HG02678 (cell line): ENCODE measurements around the gene SLC38A10.
A peak's percentile ranks its signal among the peaks of the same experiment; 100 is the strongest.

Experiments used
- ATAC-seq: cut with Tn5 transposase; IDR thresholded peaks from one replicate; pipeline ENCODE4 v1.9.1; 2021; ENCODE audit warnings: mild to moderate bottlenecking, moderate library complexity; ENCODE audit not compliant: unreplicated experiment

SLC38A10 gene

DNA sequence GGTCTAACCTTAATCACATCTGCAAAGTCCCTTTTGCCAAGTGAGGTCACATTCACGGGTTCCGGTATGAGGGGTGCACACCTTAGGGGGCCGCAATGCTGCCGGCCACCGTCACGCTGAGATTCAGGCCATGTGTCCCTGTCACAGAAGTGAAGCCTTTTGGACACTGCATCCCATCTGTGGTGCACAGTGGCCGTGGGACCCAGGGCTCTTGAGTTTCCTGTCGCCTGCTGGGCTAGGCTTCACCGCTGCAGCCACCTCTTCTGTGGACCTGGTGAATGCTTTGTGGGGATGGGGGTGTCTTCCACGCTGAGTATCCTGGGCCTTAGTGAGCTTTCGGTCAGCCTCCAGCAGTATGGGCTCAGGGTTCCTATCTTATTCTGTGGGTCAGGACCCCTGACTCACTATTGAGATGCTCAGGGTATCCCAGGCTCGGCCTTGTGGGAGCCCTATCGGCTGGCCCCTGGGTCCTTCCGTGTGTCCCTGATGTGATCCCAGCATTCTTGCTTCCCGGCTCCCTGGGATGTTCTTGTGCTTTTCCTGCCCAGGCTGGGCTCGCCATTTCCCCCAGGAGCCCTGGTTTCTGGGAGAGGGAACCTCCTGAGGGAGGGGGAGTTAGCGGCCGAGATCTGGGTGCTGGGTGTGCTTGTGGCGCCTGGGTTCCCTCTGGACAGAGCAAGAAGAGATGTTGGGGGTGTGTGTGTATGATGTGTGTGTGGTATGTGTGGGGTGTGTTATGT is 4.9 kb upstream of the SLC38A10 start:
- no peak for ATAC-seq

DNA sequence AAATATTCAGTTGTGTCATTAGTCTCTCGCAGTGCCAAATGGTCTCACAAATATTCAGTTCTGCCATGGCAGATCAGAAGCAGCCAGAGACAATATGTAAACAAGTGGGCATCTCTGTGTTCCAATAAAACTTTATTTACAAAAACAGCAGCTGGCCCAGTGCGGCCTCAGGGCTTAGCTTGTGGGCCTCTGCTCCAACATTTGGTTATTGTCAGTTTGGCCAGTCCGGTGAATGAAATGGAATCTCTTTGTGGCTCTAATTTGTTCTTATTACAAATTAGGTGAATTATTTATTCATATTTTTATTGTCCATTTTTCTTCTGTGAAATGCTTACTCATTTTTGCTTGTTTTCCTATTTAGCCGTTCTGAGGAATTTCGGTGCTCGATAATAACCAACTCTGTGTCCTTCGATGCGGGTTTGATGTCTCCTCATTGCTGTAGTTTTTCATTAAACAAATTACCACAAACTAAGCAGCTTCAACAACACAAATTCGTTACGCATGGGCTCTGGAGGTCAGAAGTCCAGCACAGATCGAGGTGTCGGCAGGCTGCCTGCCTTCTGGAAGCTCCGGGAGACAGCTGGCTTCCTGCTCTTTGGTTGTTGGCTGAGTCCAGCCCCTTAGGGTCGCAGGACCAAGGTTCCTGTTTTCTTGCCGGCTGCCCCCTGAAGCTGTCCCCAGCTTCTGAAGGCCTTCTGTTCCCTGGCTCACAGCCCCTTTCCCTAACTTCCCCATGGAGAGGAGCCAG is 4.1 kb upstream of the SLC38A10 start:
- ATAC-seq, result no peak

DNA sequence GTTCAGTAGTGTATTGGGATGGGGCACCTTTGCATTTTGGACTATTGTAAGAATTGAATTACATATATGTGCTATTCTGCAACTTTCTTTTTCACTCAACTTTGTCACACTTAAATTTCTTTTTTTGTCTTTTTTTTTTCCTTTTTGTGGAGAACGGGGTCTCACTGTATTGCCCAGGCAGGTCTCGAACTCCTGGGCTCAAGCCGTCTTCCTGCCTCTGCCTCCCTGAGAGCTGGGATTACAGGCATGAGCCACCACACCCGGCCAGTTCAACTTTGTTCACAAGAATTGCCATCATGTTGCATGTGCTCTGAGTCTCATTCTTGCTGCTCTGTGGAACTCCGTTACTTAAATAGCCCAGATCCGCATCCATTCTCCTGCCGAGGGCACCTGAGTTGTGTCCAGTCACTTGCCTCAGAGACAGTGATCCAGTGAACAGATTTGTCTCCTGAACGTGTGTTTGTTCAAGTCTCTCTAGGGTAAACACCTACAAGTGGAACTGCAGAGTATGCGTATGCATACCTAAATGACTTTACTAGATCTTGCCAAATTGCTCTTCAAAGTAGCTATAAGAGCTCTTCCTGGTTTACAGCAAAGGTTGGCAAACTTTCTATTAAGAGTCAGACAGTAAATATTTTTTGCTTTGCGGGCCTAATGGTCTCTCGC is 3.4 kb upstream of the SLC38A10 start:
- no peak for ATAC-seq

DNA sequence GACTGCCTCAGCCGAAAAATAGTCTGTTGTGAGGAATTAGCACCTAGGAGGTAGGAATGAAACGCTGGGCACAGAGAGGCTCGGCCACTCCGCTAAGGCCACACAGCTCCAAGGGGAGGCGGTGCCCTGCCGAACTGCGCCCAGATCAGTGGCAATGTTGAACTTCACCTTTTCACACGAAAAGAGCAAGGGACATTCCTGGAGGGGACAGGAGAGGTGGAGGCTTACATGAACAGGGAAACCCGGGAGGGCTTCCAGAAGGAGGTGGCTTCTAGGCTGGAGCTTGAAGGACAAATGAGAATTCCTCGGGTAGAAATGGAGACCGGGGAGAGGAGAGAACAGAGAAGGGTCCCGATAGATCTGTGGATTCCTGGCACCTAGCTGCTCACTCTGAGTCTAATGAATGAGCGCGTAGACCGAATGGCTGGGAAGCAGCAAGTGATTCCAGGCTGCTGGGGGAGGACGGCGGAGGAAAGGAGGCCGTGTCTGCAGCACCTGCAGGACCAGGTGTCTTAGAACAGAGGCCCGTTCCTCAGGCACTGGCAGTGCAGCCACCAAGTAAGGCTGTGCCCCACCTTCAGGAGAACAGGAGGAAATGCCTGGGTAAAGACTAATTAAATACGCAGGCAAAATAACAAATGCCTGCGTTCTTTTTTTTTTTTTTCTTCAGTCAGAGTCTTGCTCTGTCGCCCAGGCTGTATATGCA is 722 bp upstream of the SLC38A10 start:
- no peak for ATAC-seq

DNA sequence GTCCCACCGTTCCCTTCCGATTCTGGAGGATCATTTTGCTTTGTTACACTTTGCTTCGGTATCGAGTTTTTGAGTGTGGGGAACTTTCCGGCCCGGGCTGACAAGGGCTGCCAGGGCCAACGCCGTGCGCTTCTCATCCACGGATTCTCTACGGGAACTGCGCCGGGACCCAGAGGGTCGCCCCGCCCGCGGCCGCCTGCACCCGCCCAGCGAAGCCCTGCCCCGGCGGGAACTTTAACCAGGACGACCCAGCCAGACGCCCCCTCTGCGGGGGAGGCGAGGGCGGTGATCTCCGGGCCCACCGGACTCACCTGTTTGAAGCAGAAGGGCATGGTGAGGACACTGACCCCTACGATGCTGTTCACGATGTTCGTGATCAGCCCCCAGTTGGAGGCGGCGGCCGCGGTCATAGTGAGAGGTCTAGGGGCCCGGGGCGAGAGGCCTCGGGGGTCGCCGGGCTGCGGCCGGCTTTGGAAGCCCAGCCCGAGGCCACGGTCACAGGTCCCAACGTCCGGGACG is 536 bp downstream of the SLC38A10 start:
- peak; percentile 14 for ATAC-seq

DNA sequence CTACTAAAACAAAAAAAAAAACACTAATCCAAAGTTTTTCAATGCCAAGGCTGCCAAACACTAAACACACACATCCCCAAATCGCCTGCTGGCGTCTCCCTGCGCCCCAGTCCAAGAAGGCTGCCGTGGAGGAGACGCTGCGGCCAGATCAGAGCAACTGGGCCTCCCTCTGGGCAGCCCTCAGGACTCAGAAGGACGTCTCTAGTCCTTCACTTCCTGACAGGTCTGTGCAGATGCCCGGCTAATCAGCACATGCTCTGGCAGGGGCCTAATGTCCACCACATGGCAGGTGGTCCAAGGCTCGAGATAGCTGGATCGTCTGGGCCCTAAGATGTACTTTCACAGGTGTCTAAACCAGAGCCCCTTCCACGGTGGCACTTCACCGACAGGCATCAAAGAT is 2.7 kb downstream of the SLC38A10 start:
- ATAC-seq, result no peak

DNA sequence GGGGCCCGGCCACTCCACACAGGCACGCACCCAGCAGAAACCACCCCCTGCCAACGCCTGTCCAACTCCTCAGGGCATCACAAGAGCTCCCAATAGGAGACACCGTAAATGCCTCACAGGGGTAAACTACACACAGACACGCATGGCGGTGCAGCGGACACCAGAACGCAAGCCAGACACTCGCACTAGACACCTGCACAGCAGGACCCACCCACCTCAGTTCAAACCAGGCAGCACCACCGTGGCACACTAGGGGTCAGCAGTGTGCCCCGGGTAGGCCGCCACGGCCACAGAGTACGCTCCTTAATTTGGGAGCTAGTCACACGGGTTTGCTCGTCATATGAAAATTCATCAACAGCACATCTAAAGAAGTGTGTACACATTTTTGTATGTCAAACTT is 3.4 kb downstream of the SLC38A10 start:
- ATAC-seq, result no peak

DNA sequence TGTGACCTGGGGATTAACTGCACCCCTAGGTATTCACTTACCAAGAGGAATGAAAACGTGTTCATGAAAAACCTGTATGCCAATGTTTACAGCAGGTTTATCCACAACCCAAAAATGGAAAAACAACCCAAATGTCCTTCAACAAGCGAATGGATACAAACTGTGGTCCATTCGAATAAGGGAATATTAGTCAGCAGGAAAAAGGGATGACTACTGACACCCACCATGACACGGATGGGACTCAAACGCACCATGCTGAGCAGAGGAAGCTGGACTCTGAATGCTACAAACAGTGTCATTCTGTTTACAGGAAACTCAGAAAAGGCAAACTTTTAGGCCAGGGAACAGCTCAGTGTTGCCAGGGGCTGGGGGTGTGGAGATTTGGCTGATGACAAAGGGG is 4.9 kb downstream of the SLC38A10 start:
- no peak for ATAC-seq

DNA sequence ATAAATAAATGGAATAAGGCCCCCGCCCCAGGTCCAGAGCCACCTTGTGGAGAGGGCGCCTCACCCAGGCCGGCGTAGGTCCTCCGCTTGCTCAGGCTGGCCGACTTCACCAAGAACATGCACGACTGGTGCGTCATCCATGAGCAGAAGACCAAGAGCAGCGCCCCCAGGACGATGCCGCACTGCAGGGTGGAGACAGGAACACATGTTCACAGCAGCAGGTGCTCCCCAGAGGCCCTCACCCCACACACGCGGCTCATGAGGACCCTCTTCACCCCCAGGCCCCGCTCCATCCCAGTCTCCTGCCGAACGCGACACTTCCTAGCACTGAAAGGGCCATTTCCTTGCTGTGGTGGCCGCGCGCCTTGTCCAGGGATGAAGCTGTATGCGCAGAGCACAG is 5.5 kb downstream of the SLC38A10 start:
- ATAC-seq, result no peak

DNA sequence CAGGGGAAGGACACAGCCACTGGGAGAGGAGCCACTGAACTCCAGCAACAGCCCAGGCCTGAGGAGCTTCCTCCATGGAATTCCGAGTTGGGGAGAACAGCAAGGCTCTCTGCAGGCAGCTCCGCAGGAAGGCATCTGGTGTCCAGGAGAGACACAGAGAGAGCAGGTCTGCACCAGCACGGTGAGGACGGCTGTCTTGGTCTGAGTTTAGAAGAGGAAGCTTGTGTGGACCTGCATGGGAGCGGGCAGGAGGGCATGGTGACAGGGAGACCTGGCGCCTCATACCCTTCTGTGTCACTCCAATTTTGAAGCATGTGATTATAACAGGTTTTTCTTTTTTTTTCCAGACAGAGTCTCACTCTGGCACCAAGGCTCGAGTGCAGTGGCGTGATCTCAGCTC is 6.4 kb downstream of the SLC38A10 start:
- ATAC-seq, result no peak

DNA sequence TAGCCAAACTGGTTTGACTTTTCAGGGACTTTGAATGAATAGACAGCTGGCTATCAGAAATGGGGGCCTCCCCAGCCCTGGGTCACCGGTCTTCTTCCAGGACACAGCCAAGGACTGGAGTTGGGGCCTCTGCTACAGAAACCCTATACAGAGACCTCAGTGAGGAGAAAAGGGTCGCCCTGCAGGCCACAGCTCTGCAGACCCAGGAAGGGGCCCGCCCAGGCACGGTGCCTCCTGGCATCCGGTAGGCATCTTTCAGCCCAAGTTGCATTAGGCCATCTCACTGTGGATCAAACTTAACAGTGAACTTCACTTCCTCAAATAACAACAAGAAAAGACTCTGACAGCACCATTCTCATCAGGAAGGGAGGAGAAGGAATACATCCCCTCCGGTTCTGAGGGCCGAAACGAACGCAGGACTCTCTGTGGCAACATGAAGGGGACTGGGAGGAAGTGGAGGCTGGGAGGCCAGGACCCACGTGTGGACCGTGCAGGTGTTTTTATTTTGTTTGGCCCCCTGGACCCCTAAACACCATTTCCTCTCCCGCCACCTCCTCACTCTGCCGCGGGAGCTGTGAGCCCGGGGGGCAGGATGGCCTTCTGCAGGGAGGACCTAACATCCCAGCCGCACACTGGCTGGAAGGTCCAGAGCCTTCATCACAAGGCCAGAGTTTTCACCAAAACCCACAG is 7.2 kb downstream of the SLC38A10 start:
- ATAC-seq, result no peak

DNA sequence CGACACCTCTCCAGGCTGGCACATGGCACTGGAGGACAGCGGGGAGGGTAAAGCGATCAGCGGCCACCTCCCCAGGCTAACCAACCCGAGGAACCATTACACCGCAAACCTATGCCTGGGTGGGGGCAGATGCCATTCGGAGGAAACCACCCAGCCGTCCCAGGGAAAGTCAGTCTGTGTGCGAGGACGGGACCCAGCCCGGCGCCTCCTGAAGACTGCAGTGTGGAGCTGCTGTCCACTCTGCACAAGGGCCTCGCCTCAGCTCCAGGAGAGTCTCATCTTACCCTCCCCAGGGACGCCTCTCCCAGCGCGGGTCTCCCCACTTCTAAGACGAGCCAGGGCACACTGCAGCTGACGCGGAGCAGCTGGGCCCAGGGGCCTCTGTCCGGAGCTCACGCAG is 8.0 kb downstream of the SLC38A10 start:
- ATAC-seq, result no peak

DNA sequence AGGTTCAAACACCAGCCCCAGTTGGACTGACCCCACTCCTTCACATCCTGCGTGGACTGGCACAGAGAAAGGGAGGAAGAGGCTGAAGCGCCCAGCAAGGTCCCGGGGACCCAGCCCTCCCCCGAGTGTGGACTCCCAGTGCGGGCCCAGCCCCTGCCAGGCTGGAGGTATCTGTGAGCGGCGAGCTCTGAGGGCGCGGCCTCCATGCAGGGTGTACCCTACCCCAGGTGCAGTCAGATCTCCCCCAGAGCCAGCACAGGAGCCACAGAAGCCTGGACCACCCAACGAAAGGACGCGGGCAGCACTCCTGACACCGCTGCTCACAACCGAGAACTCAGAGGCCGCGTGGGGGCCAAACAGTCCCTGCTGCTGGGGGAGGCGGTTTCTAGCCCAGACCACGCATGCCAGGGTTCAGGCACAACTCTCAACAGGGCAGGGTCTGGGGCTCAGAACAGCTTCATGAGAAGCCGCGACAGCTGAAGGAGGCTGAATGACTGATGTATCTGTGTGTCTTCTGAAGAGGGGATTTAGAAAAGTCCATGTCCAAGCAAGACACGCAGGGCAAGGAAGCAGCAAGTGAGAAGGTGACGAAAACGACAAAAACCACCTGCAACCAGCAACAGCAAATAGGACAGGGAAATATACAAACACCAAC is 8.5 kb downstream of the SLC38A10 start:
- no peak for ATAC-seq

DNA sequence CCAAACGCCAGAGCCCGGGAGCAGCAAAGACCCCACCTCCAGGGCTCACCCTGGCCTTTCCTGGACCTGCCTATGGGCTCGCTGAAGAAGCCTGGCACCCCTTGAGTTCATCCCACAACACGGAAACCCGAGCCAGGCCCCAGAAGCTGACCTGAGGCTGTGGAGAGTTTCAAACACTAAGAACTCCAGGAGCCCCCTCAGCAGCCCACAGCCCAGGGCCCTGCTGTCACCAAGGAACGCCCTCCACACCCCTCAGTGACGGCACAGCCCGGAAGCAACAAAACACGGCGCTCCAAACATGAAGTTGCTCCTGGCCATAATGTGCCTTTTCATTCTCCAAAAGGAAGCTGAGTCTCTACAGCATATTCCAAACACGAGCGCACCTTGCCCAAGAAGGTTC is 9.2 kb downstream of the SLC38A10 start:
- ATAC-seq, result no peak

DNA sequence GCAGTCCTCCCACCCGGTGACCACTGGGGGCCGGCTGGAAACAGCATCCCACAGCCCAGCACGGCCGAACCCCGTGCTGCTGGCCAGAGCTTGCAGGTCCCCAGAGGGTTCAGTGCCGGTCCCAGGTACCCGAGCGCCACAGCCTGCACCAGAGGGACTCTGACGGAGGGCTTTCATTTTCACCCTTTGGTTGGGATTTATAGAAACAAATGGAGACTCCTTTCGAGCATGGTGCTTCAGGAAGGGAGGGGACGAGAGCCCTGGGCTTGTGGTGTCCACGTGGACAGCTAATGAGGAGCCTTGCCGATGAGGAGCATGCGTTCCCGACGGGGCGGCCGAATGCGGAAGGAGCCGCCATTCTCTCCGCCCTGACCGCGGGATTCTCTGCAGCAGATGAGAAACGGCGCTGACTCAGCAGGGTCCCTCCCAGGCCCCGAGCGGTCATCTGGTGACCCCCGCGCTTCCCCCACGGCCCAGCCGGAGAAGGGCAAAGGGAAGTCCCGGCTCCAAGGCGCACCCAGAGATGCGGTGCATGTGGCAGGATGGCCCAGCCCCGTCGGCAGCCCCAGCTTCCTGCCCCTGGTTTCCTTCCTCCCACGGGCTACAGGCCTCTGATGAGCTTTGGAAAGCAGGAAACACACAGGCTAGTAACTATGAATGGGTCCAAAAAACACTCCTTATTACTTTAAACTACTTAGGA is 9.8 kb downstream of the SLC38A10 start:
- no peak for ATAC-seq

DNA sequence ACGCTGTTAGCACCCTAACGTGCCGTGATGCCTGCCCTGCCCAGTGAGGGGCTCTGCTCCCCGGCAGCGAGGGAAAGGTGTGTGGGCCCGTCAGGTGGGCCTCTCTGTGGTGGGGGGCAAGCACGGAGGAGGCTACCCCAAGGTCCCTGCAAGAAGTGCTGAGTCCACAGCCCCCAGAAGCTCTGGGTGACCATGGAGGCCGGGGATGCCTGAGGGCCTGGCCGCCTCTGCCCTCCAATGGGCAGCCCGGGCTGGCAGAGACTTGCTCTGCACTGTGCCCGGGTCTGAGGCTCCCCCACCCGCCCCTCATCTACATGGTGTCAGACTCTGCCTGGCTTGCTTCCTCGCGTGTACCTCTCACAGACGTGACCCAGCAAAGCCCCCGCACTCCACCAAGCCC is 12.2 kb downstream of the SLC38A10 start:
- no peak for ATAC-seq

DNA sequence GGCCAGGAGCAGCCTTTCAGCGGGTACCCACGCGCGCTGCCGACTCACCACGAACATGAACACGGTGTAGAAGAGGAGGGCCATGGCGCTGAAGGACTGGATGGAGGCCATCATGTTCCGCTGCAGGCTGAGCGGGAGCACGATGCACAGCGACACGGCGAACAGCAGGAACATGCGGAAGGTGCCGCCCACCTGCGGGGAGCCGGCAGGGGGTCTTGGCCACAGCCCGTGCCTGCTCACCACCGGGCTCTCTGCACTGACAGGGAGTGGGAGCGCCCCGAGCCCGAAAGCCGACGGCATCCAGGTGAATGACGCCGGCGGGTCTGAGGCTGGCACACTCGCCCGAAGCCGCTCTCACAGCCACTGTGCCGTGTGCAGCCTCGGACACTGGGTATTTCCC is 13.0 kb downstream of the SLC38A10 start:
- no peak for ATAC-seq

DNA sequence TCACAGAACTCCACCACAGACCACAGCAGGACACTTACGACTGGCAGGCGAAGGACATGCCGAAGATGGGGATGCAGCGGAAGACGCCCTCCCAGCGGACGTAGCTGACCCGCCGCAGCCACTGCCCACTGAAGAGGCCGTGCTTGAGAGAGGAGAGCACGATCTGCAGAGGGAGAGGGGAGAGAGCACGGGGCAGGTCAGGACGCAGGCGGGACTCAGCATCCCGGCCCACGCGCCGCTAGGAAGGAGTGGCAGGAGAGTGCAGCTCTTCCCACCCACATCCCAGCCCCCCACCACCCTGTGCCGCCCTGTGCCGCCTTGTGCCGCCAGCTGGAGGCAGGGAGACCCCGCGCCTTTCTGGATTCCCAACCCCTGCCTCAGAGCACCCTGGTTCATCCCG is 14.5 kb downstream of the SLC38A10 start:
- no peak for ATAC-seq
